KOPT-K1 (cell line): ENCODE results near the gene KIR2DL1.
"Not testable (repeated sequence)": the region's sequence is repeated elsewhere in the genome, so short reads cannot be mapped to it uniquely, and the experiment has no call there.

ENCODE experiments used
- H3K27ac ChIP-seq: fragments of 200-600 bp; sonication (generic); 2 replicates; pipeline ENCODE4 v1.5.1; 2016; ENCODE audit warnings: antibody characterized with exemption, mild to moderate bottlenecking, low read depth, low read length; ENCODE audit not compliant: poor library complexity, severe bottlenecking
- H3K36me3 ChIP-seq: fragments of 200-600 bp; sonication (generic); 2 replicates; pipeline ENCODE4 v1.5.1; 2017; ENCODE audit warnings: antibody characterized with exemption, mild to moderate bottlenecking, low read length, moderate library complexity; ENCODE audit not compliant: insufficient read depth
- H3K9me3 ChIP-seq: fragments of 200-600 bp; sonication (generic); 2 replicates; pipeline ENCODE4 v1.5.1; 2017; ENCODE audit warnings: antibody characterized with exemption, low read length, mild to moderate bottlenecking; ENCODE audit not compliant: insufficient read depth, poor library complexity, severe bottlenecking

The KIR2DL1 gene

DNA sequence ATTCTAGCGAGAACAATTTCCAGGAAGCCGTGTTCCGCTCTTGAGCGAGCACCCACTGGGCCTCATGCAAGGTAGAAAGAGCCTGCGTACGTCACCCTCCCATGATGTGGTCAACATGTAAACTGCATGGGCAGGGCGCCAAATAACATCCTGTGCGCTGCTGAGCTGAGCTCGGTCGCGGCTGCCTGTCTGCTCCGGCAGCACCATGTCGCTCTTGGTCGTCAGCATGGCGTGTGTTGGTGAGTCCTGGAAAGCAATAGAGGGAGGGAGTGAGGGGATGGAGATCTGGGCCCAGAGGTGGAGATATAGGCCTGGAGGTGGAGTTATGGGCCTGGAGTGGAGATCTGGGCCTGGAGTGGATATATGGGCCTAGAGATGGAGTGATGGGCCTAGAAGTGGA, at the start of gene KIR2DL1:
Gene KIR2DL1 (plus strand): TSS at position 148 of the 400 bp plus-strand sequence. CDS start 58 bp downstream, at position 206.
- not testable (repeated sequence) for H3K27ac ChIP-seq, H3K9me3 ChIP-seq

GRCh38 chr19:54724142-54724541, 45.5 kb upstream of the KIR2DL1 start, which contains the start of gene KIR3DL3:
Gene KIR3DL3, plus strand, starts transcription at chr19:54724442. Its CDS starts 55 bp downstream, at chr19:54724497.
- H3K27ac ChIP-seq: no peak within 1 kb of the TSS
- no peaks in the 10 kb centered on the region for H3K36me3 ChIP-seq
- H3K9me3 ChIP-seq: peaks cover 9% of the 10 kb centered on the region

More for the DNA sequence above, at the start of gene KIR2DL1:
- H3K36me3 ChIP-seq: not testable (repeated sequence)

DNA sequence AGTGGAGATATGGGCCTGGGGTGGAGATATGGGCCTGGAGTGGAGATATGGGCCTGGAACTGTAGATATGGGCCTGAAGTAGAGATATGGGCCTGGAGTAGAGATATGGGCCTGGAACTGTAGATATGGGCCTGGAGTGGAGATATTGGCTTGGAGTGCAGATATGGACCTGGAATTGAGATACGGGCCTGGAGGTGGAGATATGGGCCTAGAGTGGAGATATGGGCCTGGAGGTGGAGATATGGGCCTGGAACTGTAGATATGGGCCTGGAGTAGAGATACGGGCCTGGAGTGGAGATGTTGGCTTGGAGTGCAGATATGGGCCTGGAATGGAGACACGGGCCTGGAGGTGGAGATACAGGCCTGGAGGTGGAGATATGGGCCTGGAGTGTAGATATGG, 44.9 kb upstream of the KIR2DL1 start:
- H3K27ac ChIP-seq: no peak overlapping the region
- peaks cover 9% of the 10 kb centered on the region for H3K9me3 ChIP-seq
- H3K36me3 ChIP-seq: no peaks in the 10 kb centered on the region

DNA sequence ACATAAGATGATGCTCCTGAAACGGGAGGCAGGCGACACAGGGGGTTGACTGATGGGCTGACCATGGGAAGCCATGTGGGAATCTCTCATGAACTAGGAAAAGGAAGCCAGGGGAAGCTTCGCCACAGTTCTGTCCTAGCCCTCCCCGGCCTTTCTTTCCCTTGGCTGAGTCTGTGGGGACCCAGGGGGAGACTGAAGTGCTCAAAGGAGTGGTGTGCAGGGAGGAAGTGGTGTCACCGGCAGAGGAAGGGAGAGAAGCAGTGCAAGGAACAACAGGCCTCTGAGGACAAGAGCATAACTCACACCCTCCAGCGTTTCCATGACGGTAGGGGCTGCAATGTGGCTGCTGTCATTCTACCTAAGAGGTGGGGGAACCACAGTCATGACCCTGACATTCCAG, 44.3 kb upstream of the KIR2DL1 start:
- H3K27ac ChIP-seq: no peak overlapping the region
- H3K36me3 ChIP-seq: no peaks in the 10 kb centered on the region
- H3K9me3 ChIP-seq: peaks cover 9% of the 10 kb centered on the region

GRCh38 chr19:54727562-54727961, 42.0 kb upstream of the KIR2DL1 start:
- no peaks in the 10 kb centered on the region for H3K36me3 ChIP-seq
- H3K9me3 ChIP-seq: no peaks in the 10 kb centered on the region
- no peak overlapping the region for H3K27ac ChIP-seq

GRCh38 chr19:54728167-54728566, 41.4 kb upstream of the KIR2DL1 start:
- no peaks in the 10 kb centered on the region for H3K36me3 ChIP-seq
- no peak overlapping the region for H3K27ac ChIP-seq
- no peaks in the 10 kb centered on the region for H3K9me3 ChIP-seq

DNA sequence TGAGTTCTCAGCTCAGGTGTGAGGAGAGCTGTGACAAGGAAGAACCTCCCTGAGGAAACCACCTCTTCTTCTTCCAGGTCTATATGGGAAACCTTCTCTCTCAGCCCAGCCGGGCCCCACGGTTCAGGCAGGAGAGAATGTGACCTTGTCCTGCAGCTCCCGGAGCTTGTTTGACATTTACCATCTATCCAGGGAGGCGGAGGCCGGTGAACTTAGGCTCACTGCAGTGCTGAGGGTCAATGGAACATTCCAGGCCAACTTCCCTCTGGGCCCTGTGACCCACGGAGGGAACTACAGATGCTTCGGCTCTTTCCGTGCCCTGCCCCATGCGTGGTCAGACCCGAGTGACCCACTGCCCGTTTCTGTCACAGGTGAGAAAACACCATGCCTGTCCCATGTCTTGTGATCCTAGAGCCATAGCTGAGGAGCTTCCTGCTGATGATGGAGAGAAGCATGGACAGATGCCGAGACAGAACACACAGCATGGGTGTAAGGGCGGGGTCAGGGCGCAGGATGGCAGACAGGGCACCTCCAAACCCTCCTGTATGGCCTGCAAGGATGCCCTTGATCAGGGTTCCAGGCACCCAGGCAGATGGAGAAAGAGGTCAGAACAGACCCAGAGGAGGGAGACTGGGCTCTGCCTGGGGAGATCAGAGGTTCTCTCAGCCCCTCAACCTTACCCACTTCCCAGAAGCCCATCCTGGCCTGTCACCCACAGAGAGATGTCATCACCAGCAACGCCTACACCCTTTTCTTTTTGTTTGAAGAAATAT, 40.0 kb upstream of the KIR2DL1 start:
- no peaks in the 10 kb centered on the region for H3K36me3 ChIP-seq
- no peaks in the 10 kb centered on the region for H3K9me3 ChIP-seq
- H3K27ac ChIP-seq: no peak overlapping the region

DNA sequence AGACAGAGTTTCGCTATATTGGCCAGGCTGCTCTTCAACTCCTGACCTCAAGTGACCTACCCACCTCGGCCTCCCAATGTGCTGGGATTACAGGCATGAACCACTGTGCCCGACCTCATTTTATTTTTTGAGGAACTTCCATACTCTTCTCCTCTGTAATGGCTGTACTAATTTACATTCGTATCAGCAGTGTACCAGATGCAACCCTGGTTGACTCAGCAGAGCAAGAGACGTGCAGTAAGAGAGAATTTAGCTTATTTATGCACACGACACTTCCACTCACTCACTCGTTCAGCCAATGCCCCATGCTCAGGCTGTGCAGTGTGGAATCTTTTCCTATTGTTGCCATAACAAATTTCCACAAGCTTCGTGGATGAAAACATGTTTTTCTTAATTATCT, 38.4 kb upstream of the KIR2DL1 start:
- no peaks in the 10 kb centered on the region for H3K9me3 ChIP-seq
- H3K36me3 ChIP-seq: no peaks in the 10 kb centered on the region
- no peak overlapping the region for H3K27ac ChIP-seq

GRCh38 chr19:54738306-54738705, 31.3 kb upstream of the KIR2DL1 start, which contains the start of gene KIR2DL3:
Gene KIR2DL3, plus strand, starts transcription at chr19:54738513. Its CDS starts 33 bp downstream, at chr19:54738546.
- H3K36me3 ChIP-seq, H3K9me3 ChIP-seq, H3K27ac ChIP-seq: not testable (repeated sequence)

GRCh38 chr19:54738715-54739114, 30.9 kb upstream of the KIR2DL1 start:
- no peak overlapping the region for H3K27ac ChIP-seq
- no peaks in the 10 kb centered on the region for H3K9me3 ChIP-seq
- H3K36me3 ChIP-seq: no peaks in the 10 kb centered on the region

- H3K27ac ChIP-seq: no peak overlapping the region
- H3K9me3 ChIP-seq: no peaks in the 10 kb centered on the region
- no peaks in the 10 kb centered on the region for H3K36me3 ChIP-seq
Observed at GRCh38 chr19:54739587-54740497, 29.8 kb upstream of the KIR2DL1 start.

DNA sequence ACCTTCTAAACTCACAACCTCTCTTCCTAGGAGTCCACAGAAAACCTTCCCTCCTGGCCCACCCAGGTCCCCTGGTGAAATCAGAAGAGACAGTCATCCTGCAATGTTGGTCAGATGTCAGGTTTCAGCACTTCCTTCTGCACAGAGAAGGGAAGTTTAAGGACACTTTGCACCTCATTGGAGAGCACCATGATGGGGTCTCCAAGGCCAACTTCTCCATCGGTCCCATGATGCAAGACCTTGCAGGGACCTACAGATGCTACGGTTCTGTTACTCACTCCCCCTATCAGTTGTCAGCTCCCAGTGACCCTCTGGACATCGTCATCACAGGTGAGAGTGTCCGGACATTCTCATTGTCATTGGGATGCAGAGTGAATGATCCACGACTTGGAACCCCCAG, 27.6 kb upstream of the KIR2DL1 start:
- not testable (repeated sequence) for H3K27ac ChIP-seq, H3K9me3 ChIP-seq, H3K36me3 ChIP-seq

DNA sequence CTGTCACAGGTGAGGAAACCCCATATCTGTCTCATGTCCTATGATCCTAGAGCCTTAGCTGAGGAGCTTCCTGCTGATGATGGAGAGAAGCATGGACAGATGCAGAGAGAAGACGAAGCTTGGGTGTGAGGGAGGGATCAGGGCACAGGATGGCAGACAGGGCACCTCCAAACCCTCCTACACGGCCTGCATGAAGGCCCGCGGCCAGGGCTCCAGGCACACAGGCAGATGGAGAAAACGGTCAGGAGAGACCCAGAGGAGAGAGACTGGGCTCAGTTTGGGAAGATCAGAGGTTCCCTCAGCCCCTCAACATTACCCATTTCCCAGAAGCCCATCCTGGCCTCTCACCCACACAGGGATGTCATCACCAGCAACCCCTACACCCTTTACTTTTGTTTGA, 25.5 kb upstream of the KIR2DL1 start:
- not testable (repeated sequence) for H3K36me3 ChIP-seq, H3K27ac ChIP-seq, H3K9me3 ChIP-seq

DNA sequence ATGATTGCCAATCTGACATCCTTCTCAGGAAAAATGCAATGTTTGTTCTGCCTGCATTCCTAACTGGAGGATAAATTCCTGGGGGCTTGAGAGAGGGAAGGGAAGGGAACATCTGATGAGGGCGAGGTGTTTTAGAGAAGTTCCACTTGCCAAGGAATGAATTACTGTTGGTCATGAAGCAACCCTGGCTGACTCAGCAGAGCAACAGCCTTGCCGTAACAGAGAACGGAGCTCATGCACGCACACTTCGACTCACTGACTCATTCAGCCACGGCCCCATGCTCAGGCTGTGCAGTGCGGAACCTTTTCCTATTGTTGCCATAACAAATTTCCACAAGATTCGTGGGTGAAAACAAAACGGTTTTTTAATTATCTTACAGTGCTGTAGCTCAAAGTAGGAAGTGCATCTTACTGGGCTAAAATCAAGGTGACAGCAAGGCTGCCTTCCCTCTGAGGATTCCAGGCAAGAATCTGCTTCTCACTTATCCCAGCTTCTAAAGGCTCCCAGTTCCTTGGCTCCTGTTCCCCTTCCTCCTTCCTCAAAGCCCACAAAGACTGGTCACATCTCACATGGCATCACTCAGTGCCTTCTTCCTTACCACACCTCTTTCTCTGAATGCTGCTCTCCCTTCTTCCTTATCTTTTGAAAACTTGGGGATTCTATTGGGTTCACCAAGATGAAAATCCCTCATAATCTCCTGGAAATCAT, 21.8 kb upstream of the KIR2DL1 start:
- not testable (repeated sequence) for H3K27ac ChIP-seq, H3K36me3 ChIP-seq, H3K9me3 ChIP-seq

GRCh38 chr19:54750276-54750675, 19.3 kb upstream of the KIR2DL1 start:
- not testable (repeated sequence) for H3K36me3 ChIP-seq, H3K27ac ChIP-seq, H3K9me3 ChIP-seq
